Vagina (tissue), 2 donors: Measurements from ENCODE around the gene NTRK3.

ENCODE experiments used
- CTCF ChIP-seq, 3 experiments: fragments of 450-650 bp in 2 of 3; fragments of 200-600 bp in 1 of 3; sonication (generic) in 1 of 3; IDR thresholded peaks; one replicate each; pipeline ENCODE4 v1.5.1; 2017 to 2019; ENCODE audit warnings: antibody characterized with exemption in 3 of 3, mild to moderate bottlenecking in 2 of 3, moderate library complexity in 2 of 3
- POLR2A ChIP-seq, 2 donors: fragments of 450-650 bp; IDR thresholded peaks; one replicate each; pipeline ENCODE4 v1.6.1; 2017; ENCODE audit warnings: antibody characterized with exemption in 2 of 2, mild to moderate bottlenecking in 2 of 2, moderate library complexity in 2 of 2
- POLR2AphosphoS5 ChIP-seq, 2 donors: sonication (generic); formaldehyde crosslinking; IDR thresholded peaks; one replicate each; pipeline ENCODE4 v1.9.0; 2017; ENCODE audit warnings: antibody characterized with exemption in 2 of 2, mild to moderate bottlenecking in 2 of 2, low read depth in 1 of 2; ENCODE audit not compliant: insufficient read depth in 1 of 2

- TF ChIP-seq CTCF (IDR thresholded peaks at IDR 0.05) (no peak), POLR2A (IDR thresholded peaks at IDR 0.05) (no peak), POLR2AphosphoS5 (IDR thresholded peaks at IDR 0.05; ENCODE audit: insufficient read depth in 1 of 2, low read depth in 1 of 2) (no peak)
Observed at GRCh38 chr15:88029696-88030095, 226.8 kb downstream of the NTRK3 start.
